Choroid plexus epithelial cell (primary cell): ENCODE data around the gene LMOD1.

Experiments
- DNase-seq: peaks from one replicate; pipeline ENCODE4 v3.0.0-alpha.2; 2010; ENCODE audit warnings: low read depth
- H3K4me3 ChIP-seq: 2 replicates; pipeline ENCODE4 v1.5.1; 2011; ENCODE audit warnings: low read depth, mild to moderate bottlenecking, control low read depth, low read length, moderate library complexity
- TF ChIP-seq, protein P1 (sequence below): conservative IDR thresholded peaks from 2 replicates; pipeline ENCODE4 v1.5.1; 2011; ENCODE audit warnings: low read depth, mild to moderate bottlenecking, control low read depth, inconsistent platforms, low read length, moderate library complexity

The LMOD1 gene

DNA sequence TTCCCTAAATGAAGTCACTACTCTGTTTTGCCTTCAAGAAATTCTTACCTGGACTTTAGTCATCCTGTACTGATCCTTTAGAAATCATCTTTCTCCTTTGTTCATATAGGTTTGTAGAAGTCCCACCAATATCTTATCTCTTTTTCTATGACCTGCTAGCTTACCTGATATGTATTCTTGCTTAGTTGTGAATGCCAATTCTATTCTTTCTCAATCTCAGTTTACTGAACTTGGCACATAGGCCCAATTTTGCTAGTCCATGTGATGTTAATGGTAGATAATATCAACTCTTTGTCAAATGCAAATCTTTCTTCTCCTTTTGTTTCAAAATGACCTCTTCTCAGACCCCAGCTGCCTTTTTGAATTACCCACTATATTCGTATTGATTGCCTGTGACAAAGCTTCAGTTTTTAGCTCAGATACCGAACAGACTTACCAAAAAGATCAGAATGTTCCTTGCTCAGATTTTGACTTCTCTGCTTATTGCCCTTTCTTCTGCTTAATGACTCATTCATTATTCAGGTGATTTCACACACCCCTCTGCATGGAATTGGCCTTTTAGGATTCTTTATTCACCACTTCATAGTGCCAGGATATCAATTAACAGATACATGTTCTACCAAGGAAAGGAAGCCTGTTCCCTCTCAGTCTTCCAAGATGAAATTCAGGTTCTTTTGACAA lies 96.8 kb downstream of the LMOD1 start:
- TF ChIP-seq, protein P1, sequence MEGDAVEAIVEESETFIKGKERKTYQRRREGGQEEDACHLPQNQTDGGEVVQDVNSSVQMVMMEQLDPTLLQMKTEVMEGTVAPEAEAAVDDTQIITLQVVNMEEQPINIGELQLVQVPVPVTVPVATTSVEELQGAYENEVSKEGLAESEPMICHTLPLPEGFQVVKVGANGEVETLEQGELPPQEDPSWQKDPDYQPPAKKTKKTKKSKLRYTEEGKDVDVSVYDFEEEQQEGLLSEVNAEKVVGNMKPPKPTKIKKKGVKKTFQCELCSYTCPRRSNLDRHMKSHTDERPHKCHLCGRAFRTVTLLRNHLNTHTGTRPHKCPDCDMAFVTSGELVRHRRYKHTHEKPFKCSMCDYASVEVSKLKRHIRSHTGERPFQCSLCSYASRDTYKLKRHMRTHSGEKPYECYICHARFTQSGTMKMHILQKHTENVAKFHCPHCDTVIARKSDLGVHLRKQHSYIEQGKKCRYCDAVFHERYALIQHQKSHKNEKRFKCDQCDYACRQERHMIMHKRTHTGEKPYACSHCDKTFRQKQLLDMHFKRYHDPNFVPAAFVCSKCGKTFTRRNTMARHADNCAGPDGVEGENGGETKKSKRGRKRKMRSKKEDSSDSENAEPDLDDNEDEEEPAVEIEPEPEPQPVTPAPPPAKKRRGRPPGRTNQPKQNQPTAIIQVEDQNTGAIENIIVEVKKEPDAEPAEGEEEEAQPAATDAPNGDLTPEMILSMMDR, result no peak
- DNase-seq, result no peak
- H3K4me3 ChIP-seq, result no peak overlapping the region

DNA sequence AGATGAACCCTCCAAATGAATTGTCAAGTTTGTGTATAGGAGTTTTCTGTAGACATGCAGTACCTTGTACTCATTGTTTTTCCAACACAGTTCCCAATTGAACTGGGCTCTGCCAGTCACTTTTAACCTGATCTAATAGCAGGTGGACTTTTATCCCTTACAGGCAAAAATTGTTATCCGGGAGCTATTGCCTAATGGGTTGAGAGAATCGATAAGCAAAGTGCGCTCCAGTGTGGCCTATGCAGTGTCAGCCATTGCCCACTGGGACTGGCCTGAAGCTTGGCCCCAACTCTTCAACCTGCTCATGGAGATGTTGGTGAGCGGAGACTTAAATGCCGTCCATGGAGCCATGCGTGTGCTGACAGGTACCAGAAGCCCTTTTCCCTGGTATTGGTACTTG lies 98.1 kb downstream of the LMOD1 start:
- H3K4me3 ChIP-seq, result no peak overlapping the region
- TF ChIP-seq, protein P1, result no peak

DNA sequence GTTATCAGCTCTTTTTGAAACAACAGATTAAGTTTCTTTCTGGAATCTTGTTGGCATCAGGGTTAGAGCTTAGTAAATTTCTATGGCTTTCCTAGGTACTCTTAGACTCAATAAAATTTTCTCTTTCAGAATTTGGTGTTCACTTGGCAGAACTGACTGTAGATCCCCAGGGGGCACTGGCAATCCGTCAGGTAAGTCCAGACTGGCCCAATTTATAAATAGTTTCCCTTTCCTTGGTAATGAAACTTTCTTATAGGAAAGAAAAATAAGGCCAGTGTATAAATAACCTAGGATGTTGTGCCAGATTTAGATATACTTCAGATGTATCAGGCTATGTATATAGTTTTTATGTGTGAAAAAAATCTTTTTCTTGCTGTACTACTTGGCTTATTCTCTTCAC lies 99.2 kb downstream of the LMOD1 start:
- TF ChIP-seq, protein P1, result no peak
- no peak overlapping the region for H3K4me3 ChIP-seq
- no peak for DNase-seq

More for the DNA sequence above, 98.1 kb downstream of the LMOD1 start:
- no peak for DNase-seq
